ENCODE results near the gene PSME3IP1.
"Not testable (repeated sequence)": the region's sequence is repeated elsewhere in the genome, so short reads cannot be mapped to it uniquely, and the experiment has no call there.

The PSME3IP1 gene

DNA sequence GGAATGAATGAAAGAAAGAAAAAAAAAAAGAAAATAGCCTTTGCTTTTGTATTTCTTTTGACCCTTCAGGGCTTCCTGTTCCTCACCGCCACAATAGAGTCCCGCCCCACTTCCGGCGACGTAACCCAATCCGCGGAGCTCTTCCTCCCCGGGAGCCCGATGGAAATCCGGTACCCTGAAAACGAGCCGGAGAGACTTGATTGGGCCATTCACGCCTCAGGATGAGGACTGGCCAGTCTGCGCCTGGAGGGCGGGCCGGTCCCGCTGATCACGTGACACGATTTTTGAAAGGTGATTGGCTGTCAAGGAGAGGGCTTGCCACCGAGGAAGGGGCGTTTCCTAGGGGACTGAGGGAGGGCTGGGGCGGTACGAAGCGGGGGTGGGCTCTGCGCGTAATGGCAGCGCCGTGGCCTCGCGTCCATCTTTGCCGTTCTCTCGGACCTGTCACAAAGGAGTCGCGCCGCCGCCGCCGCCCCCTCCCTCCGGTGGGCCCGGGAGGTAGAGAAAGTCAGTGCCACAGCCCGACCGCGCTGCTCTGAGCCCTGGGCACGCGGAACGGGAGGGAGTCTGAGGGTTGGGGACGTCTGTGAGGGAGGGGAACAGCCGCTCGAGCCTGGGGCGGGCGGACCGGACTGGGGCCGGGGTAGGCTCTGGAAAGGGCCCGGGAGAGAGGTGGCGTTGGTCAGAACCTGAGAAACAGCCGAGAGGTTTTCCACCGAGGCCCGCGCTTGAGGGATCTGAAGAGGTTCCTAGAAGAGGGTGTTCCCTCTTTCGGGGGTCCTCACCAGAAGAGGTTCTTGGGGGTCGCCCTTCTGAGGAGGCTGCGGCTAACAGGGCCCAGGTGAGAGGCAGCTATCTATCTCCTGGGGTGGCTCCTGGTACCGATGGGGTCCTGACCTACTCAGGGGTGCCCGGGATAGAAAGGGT, at the start of gene PSME3IP1, which contains the start of gene RSPRY1:
TSS of gene PSME3IP1 (minus strand) at position 95 of the 927 bp plus-strand sequence. CDS start 12,185 bp downstream, outside the sequence.
TSS of gene RSPRY1 (plus strand) at position 385 of the 927 bp plus-strand sequence. CDS start 18,330 bp downstream, outside the sequence.
- in situ Hi-C loops (cut with MboI; ENCODE audit: low sequenced_read_pairs), result no loop called here

DNA sequence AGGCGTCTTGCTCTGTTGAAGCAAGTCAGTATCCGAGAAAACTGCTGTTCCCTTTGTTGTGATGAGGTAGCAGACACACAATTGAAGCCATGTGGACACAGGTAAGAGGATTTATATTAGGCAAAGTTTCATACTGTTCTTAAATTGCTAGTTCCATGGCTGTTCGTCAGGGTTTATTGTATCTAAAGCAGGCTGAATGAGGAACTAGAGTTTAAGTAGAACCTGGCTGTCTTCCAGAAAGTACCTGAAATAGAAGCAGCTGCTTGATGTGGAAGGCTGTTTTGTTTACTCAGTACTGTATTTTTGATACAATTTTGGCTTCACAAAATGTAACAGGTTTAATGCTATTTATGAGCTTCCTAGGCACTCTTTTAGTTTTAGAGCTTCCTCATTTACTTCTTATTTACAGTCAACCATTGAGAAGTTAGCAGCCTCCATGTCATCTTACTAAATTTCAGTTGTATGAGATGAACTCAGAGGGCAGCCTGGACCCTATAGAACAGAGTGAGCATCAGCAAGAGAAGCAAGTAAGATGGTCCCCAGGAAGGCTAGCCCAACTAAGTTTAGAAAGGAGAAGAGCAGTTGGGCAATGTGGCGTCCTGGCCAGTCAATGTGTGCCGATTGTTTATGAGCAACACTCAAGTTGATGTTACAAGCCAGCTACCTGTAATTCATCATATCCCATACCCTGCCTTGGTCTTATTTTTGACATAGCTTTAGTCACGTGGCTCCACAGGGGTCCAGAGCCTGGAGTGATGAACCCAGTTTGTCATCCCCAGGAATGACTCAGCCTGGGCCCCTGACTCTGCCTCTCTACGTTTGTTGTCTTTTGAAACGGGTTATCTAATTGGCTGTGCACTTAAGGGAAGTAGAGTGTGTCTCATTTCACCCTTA, 49.5 kb upstream of the PSME3IP1 start:
- in situ Hi-C loops (cut with MboI; ENCODE audit: low sequenced_read_pairs), result no loop called here

- in situ Hi-C loops (cut with MboI; ENCODE audit: low sequenced_read_pairs), result no loop called here
Observed at GRCh38 chr16:57234707-57235092, 48.9 kb upstream of the PSME3IP1 start.

DNA sequence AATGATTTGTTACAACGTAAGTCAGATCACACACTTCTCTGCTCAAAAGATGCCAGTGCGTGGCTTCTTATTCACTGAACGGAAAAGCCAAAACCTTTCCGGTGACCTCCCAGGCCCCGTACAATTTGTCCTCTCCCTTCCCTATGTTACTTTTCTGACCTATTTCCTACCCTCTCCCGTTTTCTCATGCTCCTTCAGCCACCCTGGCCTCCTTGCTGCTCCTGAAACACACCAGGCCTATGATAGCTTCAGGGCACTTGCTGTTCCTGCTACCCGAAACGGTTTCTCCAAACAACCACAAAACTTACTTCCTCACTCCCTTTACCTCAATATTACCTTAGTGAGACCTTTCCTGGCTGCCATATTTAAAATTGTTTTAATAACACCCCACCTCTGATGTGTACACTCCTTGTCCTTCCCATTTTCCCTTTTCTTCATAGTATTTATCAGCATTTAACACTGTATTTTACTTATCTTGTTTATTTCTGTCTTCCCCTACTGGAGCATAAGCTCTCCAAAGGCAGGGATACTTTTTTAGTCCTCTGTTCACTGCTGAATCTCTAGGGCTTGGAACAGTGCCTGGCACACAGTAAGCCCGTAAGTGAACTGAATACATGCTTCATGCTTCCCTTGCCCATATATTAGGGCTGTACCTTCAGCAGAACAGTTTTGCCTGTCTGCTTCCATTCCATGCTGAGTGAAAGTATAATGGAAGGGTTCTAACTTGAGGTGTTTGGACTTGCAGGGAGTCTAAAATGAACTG, 48.3 kb upstream of the PSME3IP1 start:
- in situ Hi-C loops (cut with MboI; ENCODE audit: low sequenced_read_pairs), result no loop called here

DNA sequence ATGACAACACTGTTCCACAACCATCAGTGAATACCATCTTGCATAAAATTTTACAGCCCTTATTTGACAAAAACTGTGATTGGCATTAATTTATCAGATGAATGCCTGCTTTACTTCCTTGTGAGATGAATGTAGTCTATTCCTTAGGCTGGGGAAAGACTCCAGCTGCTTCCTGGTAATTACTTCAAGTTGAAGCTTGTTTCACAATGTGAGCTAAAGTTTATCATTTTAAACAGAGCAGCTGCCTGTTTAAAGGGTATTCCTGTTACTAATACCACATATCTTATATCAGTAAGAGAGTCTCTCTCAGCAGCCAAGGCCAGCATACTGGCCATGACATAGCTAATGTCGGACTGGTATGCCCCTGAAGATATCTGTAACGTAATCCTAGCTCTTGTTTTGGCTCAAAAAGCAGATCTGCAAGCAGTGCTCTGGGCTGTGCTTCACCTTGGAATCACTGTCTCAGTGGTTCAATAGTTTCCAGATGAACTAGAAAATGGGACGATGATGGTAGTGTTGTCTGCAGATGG, 46.0 kb upstream of the PSME3IP1 start:
- in situ Hi-C loops (cut with MboI; ENCODE audit: low sequenced_read_pairs), result no loop called here

DNA sequence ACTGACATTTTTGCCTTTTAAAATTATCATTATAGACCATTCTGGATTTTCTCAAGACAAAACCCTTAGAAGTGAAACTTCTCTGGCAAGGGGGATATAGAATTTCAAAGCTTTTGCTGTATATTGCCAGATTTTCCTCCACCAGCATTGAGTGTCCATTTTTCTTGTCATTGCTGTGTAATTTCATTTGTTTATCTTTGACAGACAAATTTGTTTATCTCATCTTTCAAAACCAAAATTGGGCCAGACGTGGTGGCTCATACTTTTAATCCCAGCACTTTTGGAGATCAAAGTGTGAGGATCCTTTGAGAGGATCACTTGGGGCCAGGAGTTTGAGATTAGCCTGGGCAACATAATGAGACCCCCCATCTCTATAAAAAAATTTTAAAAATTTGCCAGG, 43.2 kb upstream of the PSME3IP1 start:
- in situ Hi-C loops (cut with MboI; ENCODE audit: low sequenced_read_pairs), result no loop called here

GRCh38 chr16:57226701-57227621, 41.1 kb upstream of the PSME3IP1 start:
- in situ Hi-C loops (cut with MboI; ENCODE audit: low sequenced_read_pairs), result no loop called here

- in situ Hi-C loops (cut with MboI; ENCODE audit: low sequenced_read_pairs), result no loop called here
Observed at GRCh38 chr16:57225978-57226377, 40.1 kb upstream of the PSME3IP1 start.

GRCh38 chr16:57224651-57225335, 39.0 kb upstream of the PSME3IP1 start:
- in situ Hi-C loops (cut with MboI; ENCODE audit: low sequenced_read_pairs), result no loop called here

DNA sequence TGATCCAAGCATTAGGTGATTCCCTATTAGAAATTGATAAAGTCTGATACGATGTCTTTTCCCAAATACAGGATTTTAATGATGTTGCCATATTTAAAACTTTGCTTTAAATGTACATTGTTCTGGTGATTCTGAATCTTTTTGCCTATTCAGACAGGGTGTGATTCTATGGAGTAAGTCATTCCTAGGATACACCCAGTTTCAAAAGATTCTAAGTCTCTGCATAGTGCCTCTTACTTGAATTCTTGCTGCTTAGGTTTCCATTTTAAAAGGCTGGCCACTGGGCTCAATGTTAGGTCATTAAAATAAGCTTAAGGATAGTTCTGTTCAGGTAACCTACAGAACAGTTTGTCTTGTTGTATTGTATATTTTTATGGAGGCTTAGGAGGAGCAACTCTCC, 37.2 kb upstream of the PSME3IP1 start:
- in situ Hi-C loops (cut with MboI; ENCODE audit: low sequenced_read_pairs), result no loop called here

DNA sequence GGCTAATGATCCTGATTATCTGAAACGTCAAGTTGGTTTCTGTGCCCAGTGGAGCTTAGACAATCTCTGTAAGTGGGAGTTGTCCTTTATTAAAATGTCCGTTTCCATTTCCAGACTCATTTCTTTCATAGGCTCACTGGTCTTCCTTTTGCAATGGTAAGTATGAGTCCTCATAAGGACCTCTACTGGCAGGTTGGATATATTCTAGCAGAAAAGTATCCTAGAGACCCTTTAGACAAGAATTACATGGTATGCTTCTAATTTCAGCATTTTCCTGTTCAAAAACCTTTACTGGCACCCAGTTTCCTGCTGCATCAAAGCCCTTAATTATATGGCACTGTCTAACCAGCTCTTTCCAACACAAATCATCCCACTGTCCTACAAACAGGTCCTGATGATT, 31.1 kb upstream of the PSME3IP1 start:
- in situ Hi-C loops (cut with MboI; ENCODE audit: low sequenced_read_pairs), result no loop called here

- in situ Hi-C loops (cut with MboI; ENCODE audit: low sequenced_read_pairs), result no loop called here
Observed at GRCh38 chr16:57213462-57213861, 27.6 kb upstream of the PSME3IP1 start.

DNA sequence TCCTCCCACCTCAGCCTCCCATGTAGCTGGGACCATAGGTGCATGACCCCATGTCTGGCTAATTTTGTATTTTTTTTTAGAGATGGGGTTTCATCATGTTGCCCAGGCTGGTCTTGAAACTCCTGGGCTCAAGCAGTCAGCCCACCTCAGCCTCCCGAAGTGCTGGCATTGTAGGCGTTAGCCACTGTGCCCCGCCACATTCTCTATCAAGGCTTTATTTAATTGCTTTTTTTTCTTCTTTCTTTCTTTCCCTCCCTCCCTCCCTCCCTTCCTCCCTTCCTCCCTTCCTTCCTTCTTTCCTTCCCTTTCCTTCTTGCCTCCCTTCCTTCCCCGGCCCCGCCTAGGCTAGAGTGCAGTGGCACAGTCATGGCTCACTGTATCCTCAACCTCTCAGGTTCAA, 23.9 kb upstream of the PSME3IP1 start:
- in situ Hi-C loops (cut with MboI; ENCODE audit: low sequenced_read_pairs), result no loop called here

- in situ Hi-C loops (cut with MboI; ENCODE audit: low sequenced_read_pairs), result no loop called here
Observed at GRCh38 chr16:57208926-57209325, 23.1 kb upstream of the PSME3IP1 start.

DNA sequence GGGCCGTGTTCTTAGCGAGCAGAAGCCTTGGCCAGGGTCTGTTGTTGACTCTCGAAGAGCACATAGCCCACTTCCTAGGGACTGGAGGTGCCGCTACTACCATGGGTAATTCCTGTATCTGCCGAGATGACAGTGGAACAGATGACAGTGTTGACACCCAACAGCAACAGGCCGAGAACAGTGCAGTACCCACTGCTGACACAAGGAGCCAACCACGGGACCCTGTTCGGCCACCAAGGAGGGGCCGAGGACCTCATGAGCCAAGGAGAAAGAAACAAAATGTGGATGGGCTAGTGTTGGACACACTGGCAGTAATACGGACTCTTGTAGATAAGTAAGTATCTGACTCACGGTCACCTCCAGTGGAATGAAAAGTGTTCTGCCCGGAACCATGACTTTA, 18.8 kb upstream of the PSME3IP1 start:
- in situ Hi-C loops (cut with MboI; ENCODE audit: low sequenced_read_pairs), result no loop called here

DNA sequence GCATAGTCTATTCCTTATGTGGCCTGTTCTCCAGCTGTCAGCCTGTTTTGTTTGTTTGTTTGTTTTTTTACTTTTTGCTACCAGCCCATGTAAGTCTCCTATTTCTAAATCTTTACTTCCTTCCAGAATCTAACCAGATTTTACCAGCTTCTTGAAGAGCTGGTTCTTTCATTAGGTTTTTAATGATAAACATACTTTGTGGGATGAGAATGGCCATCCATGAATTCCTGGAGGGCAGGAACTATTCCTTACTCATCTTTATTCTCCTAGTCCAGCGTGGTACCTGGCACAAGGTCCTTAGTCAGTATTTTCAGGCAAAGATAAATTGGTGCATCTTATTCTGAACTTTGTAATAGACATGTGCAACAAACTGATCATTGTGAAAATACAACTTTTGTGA, 17.6 kb upstream of the PSME3IP1 start:
- in situ Hi-C loops (cut with MboI; ENCODE audit: low sequenced_read_pairs), result no loop called here

- in situ Hi-C loops (cut with MboI; ENCODE audit: low sequenced_read_pairs), result no loop called here
Observed at GRCh38 chr16:57202095-57202886, 16.5 kb upstream of the PSME3IP1 start.

- in situ Hi-C loops (cut with MboI; ENCODE audit: low sequenced_read_pairs), result not testable (repeated sequence)
Observed at GRCh38 chr16:57200926-57201325, 15.1 kb upstream of the PSME3IP1 start.

Measured in HL-60/S4 treated with phorbol 12-myristate 13-acetate at 8.2 ng/mL for 4 days and 3 days (cell line).